Ishikawa (cell line): ENCODE results near the gene ACADS.

Experiments
- CEBPB ChIP-seq: IDR thresholded peaks from 2 replicates; pipeline ENCODE4 v1.6.1; 2012
- CREB1 ChIP-seq: IDR thresholded peaks from 2 replicates; pipeline ENCODE4 v1.6.1; 2012; ENCODE audit warnings: low read depth
- EGR1 ChIP-seq: IDR thresholded peaks from 2 replicates; pipeline ENCODE4 v1.6.1; 2012
- EP300 ChIP-seq: IDR thresholded peaks from 2 replicates; pipeline ENCODE4 v1.6.1; 2012; ENCODE audit warnings: borderline replicate concordance
- FOXM1 ChIP-seq: IDR thresholded peaks from 2 replicates; pipeline ENCODE4 v1.6.1; 2012; ENCODE audit warnings: low read depth, borderline replicate concordance
- MAX ChIP-seq: IDR thresholded peaks from 2 replicates; pipeline ENCODE4 v1.6.1; 2012
- NFIC ChIP-seq: IDR thresholded peaks from 2 replicates; pipeline ENCODE4 v1.6.1; 2012
- RAD21 ChIP-seq: IDR thresholded peaks from 2 replicates; pipeline ENCODE4 v1.6.1; 2012; ENCODE audit warnings: low read depth
- TAF1 ChIP-seq: IDR thresholded peaks from 2 replicates; pipeline ENCODE4 v1.6.1; 2012; ENCODE audit warnings: low read depth, mild to moderate bottlenecking
- TCF12 ChIP-seq: IDR thresholded peaks from 2 replicates; pipeline ENCODE4 v1.6.1; 2012; ENCODE audit warnings: low read depth
- TEAD4 ChIP-seq: IDR thresholded peaks from 2 replicates; pipeline ENCODE4 v1.6.1; 2012
- YY1 ChIP-seq: IDR thresholded peaks from 2 replicates; pipeline ENCODE4 v1.6.1; 2012; ENCODE audit warnings: low read depth
- ZBTB7A ChIP-seq: IDR thresholded peaks from 2 replicates; pipeline ENCODE4 v1.6.1; 2012; ENCODE audit warnings: low read depth
- TF ChIP-seq, protein P1 (sequence below): IDR thresholded peaks from 2 replicates; pipeline ENCODE4 v1.6.1; 2012; ENCODE audit warnings: low read depth, mild to moderate bottlenecking
- TF ChIP-seq, protein P2 (sequence below): IDR thresholded peaks from 2 replicates; pipeline ENCODE4 v1.6.1; 2012

Gene ACADS

GRCh38 chr12:120771097-120771496 is 45.5 kb downstream of the ACADS start:
- TF ChIP-seq FOXM1 (no peak), EP300 (no peak), RAD21 (no peak), EGR1 (no peak), MAX (no peak), YY1 (no peak), CREB1 (no peak), TEAD4 (no peak), TCF12 (no peak), TAF1 (no peak), ZBTB7A (no peak), NFIC (no peak)
- TF ChIP-seq, protein P1, sequence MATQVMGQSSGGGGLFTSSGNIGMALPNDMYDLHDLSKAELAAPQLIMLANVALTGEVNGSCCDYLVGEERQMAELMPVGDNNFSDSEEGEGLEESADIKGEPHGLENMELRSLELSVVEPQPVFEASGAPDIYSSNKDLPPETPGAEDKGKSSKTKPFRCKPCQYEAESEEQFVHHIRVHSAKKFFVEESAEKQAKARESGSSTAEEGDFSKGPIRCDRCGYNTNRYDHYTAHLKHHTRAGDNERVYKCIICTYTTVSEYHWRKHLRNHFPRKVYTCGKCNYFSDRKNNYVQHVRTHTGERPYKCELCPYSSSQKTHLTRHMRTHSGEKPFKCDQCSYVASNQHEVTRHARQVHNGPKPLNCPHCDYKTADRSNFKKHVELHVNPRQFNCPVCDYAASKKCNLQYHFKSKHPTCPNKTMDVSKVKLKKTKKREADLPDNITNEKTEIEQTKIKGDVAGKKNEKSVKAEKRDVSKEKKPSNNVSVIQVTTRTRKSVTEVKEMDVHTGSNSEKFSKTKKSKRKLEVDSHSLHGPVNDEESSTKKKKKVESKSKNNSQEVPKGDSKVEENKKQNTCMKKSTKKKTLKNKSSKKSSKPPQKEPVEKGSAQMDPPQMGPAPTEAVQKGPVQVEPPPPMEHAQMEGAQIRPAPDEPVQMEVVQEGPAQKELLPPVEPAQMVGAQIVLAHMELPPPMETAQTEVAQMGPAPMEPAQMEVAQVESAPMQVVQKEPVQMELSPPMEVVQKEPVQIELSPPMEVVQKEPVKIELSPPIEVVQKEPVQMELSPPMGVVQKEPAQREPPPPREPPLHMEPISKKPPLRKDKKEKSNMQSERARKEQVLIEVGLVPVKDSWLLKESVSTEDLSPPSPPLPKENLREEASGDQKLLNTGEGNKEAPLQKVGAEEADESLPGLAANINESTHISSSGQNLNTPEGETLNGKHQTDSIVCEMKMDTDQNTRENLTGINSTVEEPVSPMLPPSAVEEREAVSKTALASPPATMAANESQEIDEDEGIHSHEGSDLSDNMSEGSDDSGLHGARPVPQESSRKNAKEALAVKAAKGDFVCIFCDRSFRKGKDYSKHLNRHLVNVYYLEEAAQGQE, result no peak
- TF ChIP-seq, protein P2, sequence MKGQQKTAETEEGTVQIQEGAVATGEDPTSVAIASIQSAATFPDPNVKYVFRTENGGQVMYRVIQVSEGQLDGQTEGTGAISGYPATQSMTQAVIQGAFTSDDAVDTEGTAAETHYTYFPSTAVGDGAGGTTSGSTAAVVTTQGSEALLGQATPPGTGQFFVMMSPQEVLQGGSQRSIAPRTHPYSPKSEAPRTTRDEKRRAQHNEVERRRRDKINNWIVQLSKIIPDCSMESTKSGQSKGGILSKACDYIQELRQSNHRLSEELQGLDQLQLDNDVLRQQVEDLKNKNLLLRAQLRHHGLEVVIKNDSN, result no peak

DNA sequence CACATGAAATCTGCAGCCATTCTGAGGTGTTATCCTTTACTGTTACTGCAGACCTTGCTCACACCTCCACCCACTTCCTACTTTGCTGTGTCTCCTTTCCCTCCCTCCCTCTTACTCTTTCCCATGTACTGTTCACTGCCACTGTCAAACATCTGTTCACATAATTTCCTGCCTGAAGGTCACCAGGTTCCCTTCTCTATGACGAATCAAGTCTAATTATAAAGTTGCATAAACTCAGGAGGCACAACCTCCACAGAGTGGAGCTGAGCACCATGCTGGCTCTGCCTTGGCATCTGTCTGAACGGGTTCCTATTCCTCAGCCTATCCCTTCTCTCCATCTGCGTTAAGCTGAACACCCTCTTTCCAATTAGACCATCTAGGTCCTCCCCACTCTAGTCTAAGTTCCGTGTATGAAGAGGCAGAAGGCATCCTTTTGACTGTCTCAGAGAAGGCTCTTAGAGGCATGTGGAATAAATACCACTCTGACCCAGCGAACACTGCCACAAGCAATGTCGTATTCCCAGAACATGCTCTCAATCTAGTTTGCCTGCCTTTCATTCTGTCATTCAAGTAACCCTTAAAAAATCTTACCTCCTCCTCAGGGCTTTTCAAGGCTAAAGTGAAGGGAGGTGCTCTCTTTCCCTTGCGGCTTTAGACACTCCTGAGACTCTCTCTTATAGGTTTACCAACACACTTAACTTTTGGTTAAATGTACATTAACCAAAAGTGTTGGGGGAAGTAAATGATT is 48.7 kb downstream of the ACADS start:
- TF ChIP-seq FOXM1, result no peak
- TF ChIP-seq EP300, result no peak
- TF ChIP-seq, protein P2, result no peak
- TF ChIP-seq NFIC, result no peak
- TF ChIP-seq TEAD4, result no peak
- no peak for TF ChIP-seq ZBTB7A
- no peak for TF ChIP-seq TCF12
- TF ChIP-seq YY1, result no peak
- TF ChIP-seq RAD21, result no peak
- no peak for TF ChIP-seq CREB1
- TF ChIP-seq CEBPB, result no peak
- no peak for TF ChIP-seq MAX
- no peak for TF ChIP-seq TAF1
- TF ChIP-seq EGR1, result no peak
- TF ChIP-seq, protein P1, result no peak

DNA sequence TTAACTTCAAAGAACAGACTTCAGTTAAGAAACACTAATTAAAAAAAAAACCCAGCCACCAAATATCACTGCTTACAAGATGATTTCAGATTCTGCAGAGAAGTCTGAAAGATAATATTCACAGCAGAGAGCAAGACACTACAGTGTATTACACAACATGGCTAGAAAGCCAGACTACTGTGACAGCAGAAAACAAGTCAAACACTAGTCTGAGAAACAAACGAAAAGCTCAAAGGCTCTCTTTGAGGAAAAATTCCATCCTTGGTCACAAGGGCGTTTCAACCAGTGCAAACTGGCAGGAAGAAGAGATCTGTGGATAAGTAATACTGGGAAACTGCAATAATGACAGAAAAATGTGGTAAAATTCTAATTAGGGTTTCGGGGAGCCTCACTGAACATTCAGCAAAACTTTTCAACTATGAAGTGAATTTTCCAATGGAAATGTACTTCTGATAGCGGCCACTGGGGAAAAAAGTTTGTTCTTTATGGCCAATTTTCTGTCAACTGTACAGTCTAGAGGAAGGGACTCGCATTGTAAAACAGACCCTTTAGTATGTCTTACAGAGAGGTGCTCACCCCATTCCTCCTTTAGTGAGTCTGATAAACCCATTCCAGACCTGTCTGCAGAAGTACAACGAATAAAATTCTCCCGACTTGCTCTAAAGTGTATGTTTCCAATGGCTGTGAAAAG is 50.4 kb downstream of the ACADS start:
- TF ChIP-seq EGR1 (no peak), TAF1 (no peak), YY1 (no peak), TCF12 (no peak), MAX (no peak), CEBPB (no peak), EP300 (no peak), ZBTB7A (no peak), NFIC (no peak), TEAD4 (no peak), RAD21 (no peak), CREB1 (no peak), FOXM1 (no peak)
- TF ChIP-seq, protein P1, result no peak
- TF ChIP-seq, protein P2, result no peak
